H9 (cell line): ENCODE results near the gene BCAR1. TPM values are rescaled to one million over a fixed set of nuclear protein-coding genes. Genes with fewer than 3 reads are reported as not detected.
A peak's percentile ranks its signal among the peaks of the same experiment; 100 is the strongest.

Experiments used
- DNase-seq: peaks from one replicate; pipeline ENCODE4 v3.0.0-alpha.2; 2017
- H2AFZ ChIP-seq: one replicate; pipeline ENCODE4 v1.6.1; 2013; ENCODE audit warnings: mild to moderate bottlenecking, low read length, control low read depth, moderate library complexity
- H2AK5ac ChIP-seq: 2 replicates; pipeline ENCODE4 v1.6.1; 2013; ENCODE audit warnings: low read length, control low read depth, mixed read lengths; ENCODE audit not compliant: insufficient read length
- H2BK120ac ChIP-seq: one replicate; pipeline ENCODE4 v1.6.1; 2013; ENCODE audit warnings: low read depth, mild to moderate bottlenecking, low read length, control low read depth, inconsistent platforms; ENCODE audit not compliant: poor library complexity, severe bottlenecking
- H2BK12ac ChIP-seq: 2 replicates; pipeline ENCODE4 v1.6.1; 2013; ENCODE audit warnings: low read length, control low read depth, mixed read lengths, low read depth; ENCODE audit not compliant: insufficient read length
- H2BK15ac ChIP-seq: 2 replicates; pipeline ENCODE4 v1.6.1; 2013; ENCODE audit warnings: low read depth, low read length, control low read depth
- H2BK20ac ChIP-seq: one replicate; pipeline ENCODE4 v1.6.1; 2013; ENCODE audit warnings: low read depth, mild to moderate bottlenecking, low read length, control low read depth, inconsistent platforms; ENCODE audit not compliant: poor library complexity, severe bottlenecking
- H2BK5ac ChIP-seq: 2 replicates; pipeline ENCODE4 v1.6.1; 2013; ENCODE audit warnings: low read length, control low read depth, mixed read lengths; ENCODE audit not compliant: insufficient read length
- H3K14ac ChIP-seq: 2 replicates; pipeline ENCODE4 v1.6.1; 2013; ENCODE audit warnings: low read length, control low read depth; ENCODE audit not compliant: insufficient read depth
- H3K18ac ChIP-seq: 2 replicates; pipeline ENCODE4 v1.6.1; 2013; ENCODE audit warnings: low read depth, mild to moderate bottlenecking, mixed read lengths, low read length, control low read depth; ENCODE audit not compliant: insufficient read length
- H3K23ac ChIP-seq: 2 replicates; pipeline ENCODE4 v1.6.1; 2013; ENCODE audit warnings: low read length, control low read depth, mixed read lengths, low read depth; ENCODE audit not compliant: insufficient read length
- H3K23me2 ChIP-seq: 2 replicates; pipeline ENCODE4 v1.6.1; 2013; ENCODE audit warnings: low read depth, mild to moderate bottlenecking, mixed read lengths, low read length, control low read depth; ENCODE audit not compliant: insufficient read length, poor library complexity, severe bottlenecking
- H3K27ac ChIP-seq: 2 replicates; pipeline ENCODE4 v1.5.1; 2013; ENCODE audit warnings: low read length, control low read depth, mixed read lengths, low read depth; ENCODE audit not compliant: insufficient read length
- H3K27me3 ChIP-seq: 2 replicates; pipeline ENCODE4 v1.6.1; 2013; ENCODE audit warnings: low read length, control low read depth, inconsistent platforms; ENCODE audit not compliant: insufficient read depth
- H3K4ac ChIP-seq: 2 replicates; pipeline ENCODE4 v1.6.1; 2013; ENCODE audit warnings: low read depth, mild to moderate bottlenecking, control low read depth, inconsistent platforms, low read length, moderate library complexity
- H3K4me1 ChIP-seq: 2 replicates; pipeline ENCODE4 v1.6.1; 2013; ENCODE audit warnings: low read length, control low read depth, inconsistent platforms; ENCODE audit not compliant: insufficient read depth
- H3K4me2 ChIP-seq: 2 replicates; pipeline ENCODE4 v1.6.1; 2013; ENCODE audit warnings: low read length, control low read depth, mixed read lengths; ENCODE audit not compliant: insufficient read length, insufficient read depth
- H3K56ac ChIP-seq: 2 replicates; pipeline ENCODE4 v1.6.1; 2013; ENCODE audit warnings: low read depth, mild to moderate bottlenecking, mixed read lengths, low read length, control low read depth; ENCODE audit not compliant: insufficient read length
- H3K79me1 ChIP-seq: 2 replicates; pipeline ENCODE4 v1.6.1; 2013; ENCODE audit warnings: low read depth, mild to moderate bottlenecking, moderate library complexity, low read length, control low read depth, inconsistent platforms; ENCODE audit not compliant: insufficient read depth, poor library complexity, severe bottlenecking
- H3K79me2 ChIP-seq: 2 replicates; pipeline ENCODE4 v1.6.1; 2013; ENCODE audit warnings: low read length, control low read depth, inconsistent platforms; ENCODE audit not compliant: insufficient read depth
- H3K9ac ChIP-seq: 2 replicates; pipeline ENCODE4 v1.6.1; 2013; ENCODE audit warnings: low read length, control low read depth, mixed read lengths; ENCODE audit not compliant: insufficient read length; ENCODE audit errors: extremely low read depth
- H3K9me3 ChIP-seq: one replicate; pipeline ENCODE4 v1.6.1; 2013; ENCODE audit warnings: low read depth, low read length, inconsistent platforms; ENCODE audit not compliant: control insufficient read depth
- H3T11ph ChIP-seq: one replicate; pipeline ENCODE4 v1.6.1; 2013; ENCODE audit warnings: mild to moderate bottlenecking, low read length, control low read depth, inconsistent platforms
- H4K20me1 ChIP-seq: one replicate; pipeline ENCODE4 v1.6.1; 2013; ENCODE audit not compliant: control insufficient read depth, insufficient read length, insufficient read depth
- H4K5ac ChIP-seq: 2 replicates; pipeline ENCODE4 v1.6.1; 2013; ENCODE audit warnings: low read depth, mild to moderate bottlenecking, mixed read lengths, low read length, control low read depth; ENCODE audit not compliant: insufficient read length
- H4K8ac ChIP-seq: replicated peaks from 2 replicates; pipeline ENCODE4 v1.6.1; 2013; ENCODE audit warnings: low read length, control low read depth, mixed read lengths, low read depth; ENCODE audit not compliant: insufficient read length
- H4K91ac ChIP-seq: 2 replicates; pipeline ENCODE4 v1.6.1; 2013; ENCODE audit warnings: low read depth, mild to moderate bottlenecking, moderate library complexity, mixed read lengths, low read length, control low read depth; ENCODE audit not compliant: insufficient read length
- H3K27ac Mint-ChIP-seq, 3 experiments: 2 replicates in 2 of 3; 3 replicates in 1 of 3; pipeline ENCODE4 v1.8.0; 2020 to 2021; ENCODE audit warnings: mixed read lengths in 3 of 3, mild to moderate bottlenecking in 1 of 3, moderate library complexity in 1 of 3
- H3K27me3 Mint-ChIP-seq: 2 replicates; pipeline ENCODE4 v1.8.0; 2021; ENCODE audit warnings: low read depth, mild to moderate bottlenecking, moderate library complexity, mixed read lengths
- H3K36me3 Mint-ChIP-seq, 3 experiments: 2 replicates in 2 of 3; 3 replicates in 1 of 3; pipeline ENCODE4 v1.8.0; 2020 to 2021; ENCODE audit warnings: low read depth in 3 of 3, mixed read lengths in 3 of 3; ENCODE audit not compliant: insufficient read depth in 1 of 3
- H3K4me1 Mint-ChIP-seq, 2 experiments: 2 replicates each; pipeline ENCODE4 v1.8.0; 2020; ENCODE audit warnings: mixed read lengths in 2 of 2
- H3K4me3 Mint-ChIP-seq, 2 experiments: 2 replicates in 1 of 2; 3 replicates in 1 of 2; pipeline ENCODE4 v1.8.0; 2020 to 2021; ENCODE audit warnings: mild to moderate bottlenecking in 2 of 2, mixed read lengths in 2 of 2, moderate library complexity in 1 of 2
- H3K9me3 Mint-ChIP-seq, 2 experiments: 2 replicates in 1 of 2; 3 replicates in 1 of 2; pipeline ENCODE4 v1.8.0; 2020; ENCODE audit warnings: mild to moderate bottlenecking in 2 of 2, mixed read lengths in 2 of 2, moderate library complexity in 1 of 2
- WGBS: extraction: QIAGEN DNeasy Blood & Tissue Kit; methylation state at CpG from one replicate; pipeline ENCODE4 v1.1.7; 2013; ENCODE audit warnings: missing lambda C conversion rate, low lambda C conversion rate, mixed read lengths; ENCODE audit not compliant: insufficient read length; ENCODE audit errors: extremely low coverage; 5-methylcytosine and 5-hydroxymethylcytosine counted together
- total RNA-seq: library from RNA; stranded (reverse); gene quantifications from 2 replicates; pipeline ENCODE4 v1.2.1, GENCODE V29; 2021
- TF ChIP-seq, protein P1 (sequence below): fragments of 200-600 bp; sonication (generic); conservative IDR thresholded peaks from 3 replicates; pipeline ENCODE4 v1.8.0; 2021; ENCODE audit warnings: antibody characterized with exemption, mild to moderate bottlenecking

The BCAR1 gene
- total RNA-seq, 1 experiment from 2014 or later = 97.1 TPM

DNA sequence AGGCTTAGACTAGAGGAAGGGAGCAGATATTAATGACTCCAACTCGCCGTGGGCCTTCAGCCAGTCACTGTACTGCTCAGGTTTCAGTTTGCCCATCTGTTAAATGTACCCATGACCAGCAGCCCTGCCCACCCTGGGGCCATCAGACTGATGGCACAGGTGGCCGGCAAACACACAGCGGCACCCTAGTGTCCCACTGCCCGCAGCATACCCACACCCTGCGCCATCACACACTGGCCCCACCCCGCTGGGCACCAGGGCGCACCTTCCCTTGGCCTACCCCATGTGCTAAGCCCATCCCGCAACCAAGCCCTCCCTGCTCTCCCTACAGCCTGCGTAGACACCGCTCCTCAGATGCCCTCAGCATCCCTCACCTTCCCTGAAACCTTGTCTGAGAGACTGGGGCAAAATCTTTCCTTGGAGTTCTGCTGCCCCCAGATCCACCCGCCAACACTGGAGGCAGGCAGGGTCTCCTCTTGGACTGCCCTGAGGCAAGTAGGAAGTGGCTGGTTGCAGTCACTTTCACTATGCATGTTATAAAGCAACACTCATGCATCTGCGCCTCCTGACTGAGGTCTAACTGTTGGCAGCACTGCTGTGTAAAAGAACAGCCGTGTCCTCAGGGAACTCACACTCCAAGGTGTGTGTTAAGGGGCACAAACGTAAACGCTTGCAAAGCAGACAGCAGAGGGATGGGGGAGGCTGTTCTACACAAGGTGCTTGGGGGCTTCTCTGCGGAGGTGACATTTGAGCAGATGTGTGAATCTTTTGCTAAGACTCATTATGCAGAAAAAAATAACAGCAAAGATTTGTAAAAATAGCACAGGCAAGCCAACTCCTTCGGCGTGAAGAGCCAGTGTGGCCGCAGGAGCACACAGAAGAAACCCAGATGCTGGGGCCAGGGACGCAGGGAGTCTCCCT is 6.7 kb upstream of the BCAR1 start:
- Histone ChIP-seq H3K9me3 (no peaks in the 10 kb centered on the region), H3K56ac (no peak overlapping the region), H4K91ac (no peak overlapping the region), H4K20me1 (no peaks in the 10 kb centered on the region), H4K8ac (no peak overlapping the region), H3K4ac (no peak overlapping the region), H2BK15ac (no peak overlapping the region), H3K4me1 (peaks cover 15% of the 10 kb centered on the region; the same call in 1 of the 2 replicates), H3K14ac (peak overlapping the region; percentile 27; the same call in 1 of the 2 replicates), H4K5ac (no peak overlapping the region), H3K79me2 (peaks cover 26% of the 10 kb centered on the region; the same call in 1 of the 2 replicates), H3K4me2 (no peak overlapping the region), H3K9ac (no peak overlapping the region), H2AK5ac (no peak overlapping the region), H2BK12ac (no peak overlapping the region), H2BK120ac (no peak overlapping the region), H3K27ac (no peak overlapping the region), H2BK20ac (no peak overlapping the region), H3K79me1 (peaks cover 9% of the 10 kb centered on the region), H3K23me2 (peaks cover 2% of the 10 kb centered on the region), H2BK5ac (no peak overlapping the region), H3K27me3 (no peaks in the 10 kb centered on the region), H3T11ph (no peak overlapping the region), H3K23ac (no peak overlapping the region), H2AFZ (no peak overlapping the region), H3K18ac (no peak overlapping the region)
- Mint-ChIP-seq H3K4me3 (no peak overlapping the region; a peak in 1 of 5 replicates), H3K36me3 (peaks cover 0 to 6% (median 0%) of the 10 kb centered on the region in 3 experiments; a peak in 4 of 7 replicates), H3K27me3 (no peaks in the 10 kb centered on the region), H3K4me1 (peaks cover 64 to 71% of the 10 kb centered on the region in 2 experiments), H3K27ac (peak overlapping the region; percentile 54 to 81 (median 78); a peak in 6 of 7 replicates), H3K9me3 (no peaks in the 10 kb centered on the region)
- TF ChIP-seq, protein P1, sequence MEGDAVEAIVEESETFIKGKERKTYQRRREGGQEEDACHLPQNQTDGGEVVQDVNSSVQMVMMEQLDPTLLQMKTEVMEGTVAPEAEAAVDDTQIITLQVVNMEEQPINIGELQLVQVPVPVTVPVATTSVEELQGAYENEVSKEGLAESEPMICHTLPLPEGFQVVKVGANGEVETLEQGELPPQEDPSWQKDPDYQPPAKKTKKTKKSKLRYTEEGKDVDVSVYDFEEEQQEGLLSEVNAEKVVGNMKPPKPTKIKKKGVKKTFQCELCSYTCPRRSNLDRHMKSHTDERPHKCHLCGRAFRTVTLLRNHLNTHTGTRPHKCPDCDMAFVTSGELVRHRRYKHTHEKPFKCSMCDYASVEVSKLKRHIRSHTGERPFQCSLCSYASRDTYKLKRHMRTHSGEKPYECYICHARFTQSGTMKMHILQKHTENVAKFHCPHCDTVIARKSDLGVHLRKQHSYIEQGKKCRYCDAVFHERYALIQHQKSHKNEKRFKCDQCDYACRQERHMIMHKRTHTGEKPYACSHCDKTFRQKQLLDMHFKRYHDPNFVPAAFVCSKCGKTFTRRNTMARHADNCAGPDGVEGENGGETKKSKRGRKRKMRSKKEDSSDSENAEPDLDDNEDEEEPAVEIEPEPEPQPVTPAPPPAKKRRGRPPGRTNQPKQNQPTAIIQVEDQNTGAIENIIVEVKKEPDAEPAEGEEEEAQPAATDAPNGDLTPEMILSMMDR = no peak
- no CpG with 5 or more reads among the region's 21 CpGs for whole genome bisulfite sequencing
- no peak for DNase-seq
